GM21515 (cell line): Measurements from ENCODE around the gene IL6ST.
A peak's percentile ranks its signal among the peaks of the same experiment; 100 is the strongest.
"Not testable (repeated sequence)": the region's sequence is repeated elsewhere in the genome, so short reads cannot be mapped to it uniquely, and the experiment has no call there.

Source experiments
- ATAC-seq: cut with Tn5 transposase; IDR thresholded peaks from one replicate; pipeline ENCODE4 v1.9.1; 2021; ENCODE audit not compliant: unreplicated experiment

The IL6ST gene

GRCh38 chr5:55994495-55994997 lies at the start of gene IL6ST:
Gene IL6ST (minus strand): TSS chr5:55994963. CDS start chr5:55976278, 18,685 bp downstream.
- peak; percentile 43 for ATAC-seq

DNA sequence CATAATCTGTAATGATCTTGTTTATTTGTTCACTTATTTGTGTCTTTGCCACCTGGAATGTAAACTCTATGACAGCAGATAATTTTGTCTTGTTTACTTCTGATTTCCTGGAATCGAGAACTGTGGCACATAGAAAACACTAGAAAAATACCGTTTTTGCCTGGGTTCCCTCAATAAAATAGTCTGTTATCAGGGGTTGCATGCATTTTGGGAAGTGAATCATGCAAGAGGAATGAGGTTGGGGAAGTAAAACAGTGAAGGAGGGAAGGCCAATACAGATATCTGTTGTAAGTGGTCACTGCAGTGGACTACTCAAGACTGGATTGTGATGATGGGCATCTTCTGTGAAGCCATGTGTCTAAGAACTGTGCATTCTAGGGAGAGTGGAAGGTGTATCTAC lies 45.2 kb upstream of the IL6ST start:
- no peak for ATAC-seq

- ATAC-seq = not testable (repeated sequence)
Measured at GRCh38 chr5:56038206-56038605, 43.4 kb upstream of the IL6ST start.

DNA sequence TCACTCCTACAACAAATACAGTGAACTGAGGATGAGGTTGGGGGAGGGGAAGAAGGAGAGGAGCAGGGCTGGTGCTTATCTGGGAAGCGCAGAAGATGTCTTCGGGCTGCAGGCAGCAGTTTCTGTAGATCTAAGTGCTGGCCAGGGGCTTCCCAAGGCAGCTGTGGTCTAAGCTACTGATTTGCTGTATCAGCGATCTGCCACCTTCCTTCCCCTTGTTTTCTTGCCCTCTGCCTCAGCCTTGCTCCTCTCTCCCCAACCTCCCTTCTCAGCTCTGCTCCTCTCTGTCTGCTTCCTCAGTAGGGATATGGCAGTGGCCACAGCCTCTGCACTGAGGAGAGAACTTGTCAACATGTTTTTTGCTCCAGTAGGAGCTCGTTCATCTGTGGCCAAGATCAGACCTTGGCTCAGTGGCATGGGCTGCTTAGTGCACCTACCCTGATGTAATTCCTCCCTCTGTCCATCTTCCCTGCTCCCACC lies 42.8 kb upstream of the IL6ST start:
- ATAC-seq = no peak

DNA sequence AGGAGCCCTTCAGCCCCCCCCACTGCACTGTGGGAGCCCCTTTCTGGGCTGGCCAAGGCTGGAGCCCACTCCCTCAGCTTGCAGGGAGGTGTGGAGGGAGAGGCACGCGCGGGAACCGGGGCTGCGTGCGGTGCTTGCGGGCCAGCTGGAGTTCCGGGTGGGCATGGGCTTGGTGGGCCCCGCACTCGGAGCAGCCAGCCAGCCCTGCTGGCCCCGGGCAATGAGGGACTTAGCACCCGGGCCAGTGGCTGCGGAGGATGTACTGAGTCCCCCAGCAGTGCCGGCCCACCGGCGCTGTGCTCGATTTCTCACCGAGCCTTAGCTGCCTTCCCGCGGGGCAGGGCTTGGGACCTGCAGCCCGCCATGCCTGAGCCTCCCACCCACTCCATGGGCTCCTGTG lies 40.6 kb upstream of the IL6ST start:
- ATAC-seq = not testable (repeated sequence)

DNA sequence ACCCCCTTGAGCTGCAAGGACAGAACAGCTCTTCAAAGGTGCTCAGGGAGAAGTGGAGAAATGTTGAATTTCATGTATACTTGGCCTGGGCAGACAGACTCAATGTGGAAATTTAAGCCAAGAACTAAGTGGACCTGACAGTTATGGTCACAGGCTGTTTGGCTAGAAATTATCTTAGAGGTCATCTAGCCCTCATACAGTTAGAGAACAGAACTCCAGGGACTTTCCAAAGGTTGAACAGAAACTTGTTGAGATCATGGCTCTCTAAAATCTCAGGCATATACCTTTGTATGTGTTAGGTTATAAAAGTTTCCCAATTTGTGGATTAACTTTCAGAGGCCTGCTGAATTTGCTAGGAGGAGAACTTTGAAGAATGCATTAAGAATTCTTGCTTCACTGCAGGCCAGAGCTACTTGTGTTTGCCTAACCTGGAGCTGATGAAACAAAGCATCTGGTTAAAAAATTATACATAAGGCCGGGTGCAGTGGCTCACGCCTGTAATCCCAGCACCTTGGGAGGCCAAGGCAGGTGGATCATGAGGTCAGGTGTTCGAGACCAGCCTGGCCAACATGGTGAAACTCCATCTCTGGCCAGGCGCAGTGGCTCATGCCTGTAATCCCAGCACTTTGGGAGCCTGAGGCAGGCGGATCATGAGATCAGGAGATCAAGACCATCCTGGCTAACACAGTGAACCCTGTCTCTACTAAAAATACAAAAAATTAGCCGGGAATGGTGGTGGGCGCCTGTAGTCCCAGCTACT lies 35.3 kb upstream of the IL6ST start:
- not testable (repeated sequence) for ATAC-seq

- no peak for ATAC-seq
Measured at GRCh38 chr5:56029457-56029856, 34.7 kb upstream of the IL6ST start.

DNA sequence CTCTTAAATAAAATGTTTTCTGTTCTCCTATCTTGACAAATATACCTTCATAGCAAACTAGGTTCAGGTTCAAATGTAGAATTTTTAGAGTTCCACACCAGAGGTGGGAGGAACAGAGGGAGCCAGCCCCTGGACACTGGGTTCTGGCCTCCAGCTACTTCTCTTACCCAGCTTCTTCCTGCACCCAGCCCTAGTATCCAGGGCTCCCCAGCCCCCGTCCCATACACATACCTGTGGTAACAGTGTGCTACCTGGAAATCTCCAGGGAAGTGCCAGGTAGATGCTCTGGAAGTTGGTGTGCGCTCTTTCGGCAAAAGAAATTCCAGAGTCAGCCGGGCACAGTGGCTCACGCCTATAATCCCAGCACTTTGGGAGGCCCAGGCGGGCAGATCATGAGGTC lies 33.9 kb upstream of the IL6ST start:
- ATAC-seq = no peak

GRCh38 chr5:56026863-56027300 lies 32.1 kb upstream of the IL6ST start:
- peak; percentile 83 for ATAC-seq

GRCh38 chr5:56025151-56025885 lies 30.6 kb upstream of the IL6ST start:
- no peak for ATAC-seq

GRCh38 chr5:56024810-56025150 lies 30.0 kb upstream of the IL6ST start:
- no peak for ATAC-seq

GRCh38 chr5:56023296-56023695 lies 28.5 kb upstream of the IL6ST start:
- ATAC-seq = no peak

GRCh38 chr5:56019306-56020272 lies 24.8 kb upstream of the IL6ST start:
- ATAC-seq = no peak

DNA sequence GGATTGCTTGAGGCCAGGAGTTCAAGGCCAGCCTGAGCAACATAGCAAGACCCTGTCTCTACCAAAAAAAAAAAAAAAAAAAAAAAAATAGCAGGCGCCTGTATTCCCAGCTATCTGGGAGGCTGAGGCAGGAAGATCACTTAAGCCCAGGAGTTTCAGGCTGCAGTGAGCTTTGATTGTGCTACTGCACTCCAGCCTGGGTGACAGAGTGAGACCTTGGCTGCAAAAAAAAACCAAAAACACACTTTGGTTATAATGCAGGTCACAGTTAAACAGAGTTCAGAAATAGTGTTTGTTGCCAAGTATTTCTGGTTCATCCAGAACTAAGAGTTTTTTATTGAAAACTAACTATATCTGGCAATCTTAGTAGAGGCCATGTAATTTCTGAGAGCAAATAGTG lies 24.1 kb upstream of the IL6ST start:
- no peak for ATAC-seq

- ATAC-seq = not testable (repeated sequence)
Measured at GRCh38 chr5:56014701-56015100, 19.9 kb upstream of the IL6ST start.

DNA sequence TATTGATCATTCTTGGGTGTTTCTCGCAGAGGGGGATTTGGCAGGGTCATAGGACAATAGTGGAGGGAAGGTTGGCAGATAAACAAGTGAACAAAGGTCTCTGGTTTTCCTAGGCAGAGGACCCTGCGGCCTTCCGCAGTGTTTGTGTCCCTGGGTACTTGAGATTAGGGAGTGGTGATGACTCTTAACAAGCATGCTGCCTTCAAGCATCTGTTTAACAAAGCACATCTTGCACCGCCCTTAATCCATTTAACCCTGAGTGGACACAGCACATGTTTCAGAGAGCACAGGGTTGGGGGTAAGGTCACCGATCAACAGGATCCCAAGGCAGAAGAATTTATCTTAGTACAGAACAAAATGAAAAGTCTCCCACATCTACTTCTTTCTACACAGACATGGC lies 19.2 kb upstream of the IL6ST start:
- ATAC-seq = not testable (repeated sequence)

GRCh38 chr5:56012281-56012963 lies 17.7 kb upstream of the IL6ST start:
- ATAC-seq = no peak

GRCh38 chr5:56011835-56012234 lies 17.1 kb upstream of the IL6ST start:
- no peak for ATAC-seq

GRCh38 chr5:56010431-56010830 lies 15.7 kb upstream of the IL6ST start:
- no peak for ATAC-seq

- no peak for ATAC-seq
Measured at GRCh38 chr5:56006600-56006999, 11.8 kb upstream of the IL6ST start.
